ENCODE data around the gene NCAM1.

NCAM1 gene

GRCh38 chr11:113119966-113120736 is 158.9 kb downstream of the NCAM1 start:
- no peak overlapping the region for H3K27ac ChIP-seq (ENCODE audit: low read length)
- H3K4me3 ChIP-seq (ENCODE audit: low read length) = no peak overlapping the region
- peaks cover 4% of the 10 kb centered on the region; the same call in 1 of the 2 replicates for H3K4me1 ChIP-seq (ENCODE audit: insufficient read depth, low read length)
- no peak overlapping the region for H3K9ac ChIP-seq (ENCODE audit: low read depth, low read length)
- H3K36me3 ChIP-seq (ENCODE audit: insufficient read depth, low read depth, low read length) = no peaks in the 10 kb centered on the region
- no peaks in the 10 kb centered on the region for H3K9me3 ChIP-seq (ENCODE audit: insufficient read depth, low read depth, low read length)
- no peaks in the 10 kb centered on the region for H3K27me3 ChIP-seq (ENCODE audit: insufficient read depth, low read length)

- Histone ChIP-seq H3K27me3 (ENCODE audit: insufficient read depth, low read length) (no peaks in the 10 kb centered on the region), H3K9me3 (ENCODE audit: insufficient read depth, low read depth, low read length) (no peaks in the 10 kb centered on the region), H3K4me1 (ENCODE audit: insufficient read depth, low read length) (peaks cover 4% of the 10 kb centered on the region; the same call in 1 of the 2 replicates), H3K9ac (ENCODE audit: low read depth, low read length) (no peak overlapping the region), H3K27ac (ENCODE audit: low read length) (no peak overlapping the region), H3K36me3 (ENCODE audit: insufficient read depth, low read depth, low read length) (no peaks in the 10 kb centered on the region), H3K4me3 (ENCODE audit: low read length) (no peak overlapping the region)
Observed at GRCh38 chr11:113121746-113122145, 160.5 kb downstream of the NCAM1 start.

GRCh38 chr11:113124006-113124405 is 162.8 kb downstream of the NCAM1 start:
- Histone ChIP-seq H3K9ac (ENCODE audit: low read depth, low read length) (no peak overlapping the region), H3K4me3 (ENCODE audit: low read length) (no peak overlapping the region), H3K27ac (ENCODE audit: low read length) (no peak overlapping the region), H3K27me3 (ENCODE audit: insufficient read depth, low read length) (no peaks in the 10 kb centered on the region), H3K4me1 (ENCODE audit: insufficient read depth, low read length) (peaks cover 4% of the 10 kb centered on the region; the same call in 1 of the 2 replicates), H3K36me3 (ENCODE audit: insufficient read depth, low read depth, low read length) (no peaks in the 10 kb centered on the region), H3K9me3 (ENCODE audit: insufficient read depth, low read depth, low read length) (no peaks in the 10 kb centered on the region)

- H3K36me3 ChIP-seq (ENCODE audit: insufficient read depth, low read depth, low read length) = no peaks in the 10 kb centered on the region
- no peaks in the 10 kb centered on the region for H3K27me3 ChIP-seq (ENCODE audit: insufficient read depth, low read length)
- no peaks in the 10 kb centered on the region for H3K9me3 ChIP-seq (ENCODE audit: insufficient read depth, low read depth, low read length)
- H3K4me1 ChIP-seq (ENCODE audit: insufficient read depth, low read length) = peaks cover 4% of the 10 kb centered on the region; the same call in 1 of the 2 replicates
- H3K27ac ChIP-seq (ENCODE audit: low read length) = no peak overlapping the region
- H3K9ac ChIP-seq (ENCODE audit: low read depth, low read length) = no peak overlapping the region
- H3K4me3 ChIP-seq (ENCODE audit: low read length) = no peak overlapping the region
Observed at GRCh38 chr11:113124578-113124977, 163.4 kb downstream of the NCAM1 start.

- H3K9ac ChIP-seq (ENCODE audit: low read depth, low read length) = no peak overlapping the region
- no peaks in the 10 kb centered on the region for H3K4me1 ChIP-seq (ENCODE audit: insufficient read depth, low read length)
- no peak overlapping the region for H3K4me3 ChIP-seq (ENCODE audit: low read length)
- H3K36me3 ChIP-seq (ENCODE audit: insufficient read depth, low read depth, low read length) = no peaks in the 10 kb centered on the region
- no peaks in the 10 kb centered on the region for H3K9me3 ChIP-seq (ENCODE audit: insufficient read depth, low read depth, low read length)
- no peaks in the 10 kb centered on the region for H3K27me3 ChIP-seq (ENCODE audit: insufficient read depth, low read length)
- H3K27ac ChIP-seq (ENCODE audit: low read length) = no peak overlapping the region
Observed at GRCh38 chr11:113129261-113129992, 168.2 kb downstream of the NCAM1 start.

GRCh38 chr11:113131036-113131775 is 170.0 kb downstream of the NCAM1 start:
- no peaks in the 10 kb centered on the region for H3K4me1 ChIP-seq (ENCODE audit: insufficient read depth, low read length)
- no peak overlapping the region for H3K27ac ChIP-seq (ENCODE audit: low read length)
- no peaks in the 10 kb centered on the region for H3K9me3 ChIP-seq (ENCODE audit: insufficient read depth, low read depth, low read length)
- no peaks in the 10 kb centered on the region for H3K27me3 ChIP-seq (ENCODE audit: insufficient read depth, low read length)
- no peak overlapping the region for H3K9ac ChIP-seq (ENCODE audit: low read depth, low read length)
- no peak overlapping the region for H3K4me3 ChIP-seq (ENCODE audit: low read length)
- no peaks in the 10 kb centered on the region for H3K36me3 ChIP-seq (ENCODE audit: insufficient read depth, low read depth, low read length)

GRCh38 chr11:113133071-113133470 is 171.9 kb downstream of the NCAM1 start:
- H3K27ac ChIP-seq (ENCODE audit: low read length) = no peak overlapping the region
- no peak overlapping the region for H3K4me3 ChIP-seq (ENCODE audit: low read length)
- no peak overlapping the region for H3K9ac ChIP-seq (ENCODE audit: low read depth, low read length)
- H3K27me3 ChIP-seq (ENCODE audit: insufficient read depth, low read length) = no peaks in the 10 kb centered on the region
- no peaks in the 10 kb centered on the region for H3K4me1 ChIP-seq (ENCODE audit: insufficient read depth, low read length)
- no peaks in the 10 kb centered on the region for H3K9me3 ChIP-seq (ENCODE audit: insufficient read depth, low read depth, low read length)
- no peaks in the 10 kb centered on the region for H3K36me3 ChIP-seq (ENCODE audit: insufficient read depth, low read depth, low read length)

- no peaks in the 10 kb centered on the region for H3K27me3 ChIP-seq (ENCODE audit: insufficient read depth, low read length)
- no peak overlapping the region for H3K27ac ChIP-seq (ENCODE audit: low read length)
- H3K9ac ChIP-seq (ENCODE audit: low read depth, low read length) = no peak overlapping the region
- H3K36me3 ChIP-seq (ENCODE audit: insufficient read depth, low read depth, low read length) = no peaks in the 10 kb centered on the region
- H3K4me3 ChIP-seq (ENCODE audit: low read length) = no peak overlapping the region
- H3K4me1 ChIP-seq (ENCODE audit: insufficient read depth, low read length) = no peaks in the 10 kb centered on the region
- no peaks in the 10 kb centered on the region for H3K9me3 ChIP-seq (ENCODE audit: insufficient read depth, low read depth, low read length)
Observed at GRCh38 chr11:113134626-113135025, 173.4 kb downstream of the NCAM1 start.

GRCh38 chr11:113137713-113138529 is 176.7 kb downstream of the NCAM1 start:
- no peak overlapping the region for H3K9ac ChIP-seq (ENCODE audit: low read depth, low read length)

GRCh38 chr11:113138731-113139130 is 177.5 kb downstream of the NCAM1 start:
- Histone ChIP-seq H3K9ac (ENCODE audit: low read depth, low read length) (no peak overlapping the region), H3K36me3 (ENCODE audit: insufficient read depth, low read depth, low read length) (no peaks in the 10 kb centered on the region), H3K4me1 (ENCODE audit: insufficient read depth, low read length) (no peaks in the 10 kb centered on the region), H3K27me3 (ENCODE audit: insufficient read depth, low read length) (no peaks in the 10 kb centered on the region), H3K4me3 (ENCODE audit: low read length) (no peak overlapping the region), H3K27ac (ENCODE audit: low read length) (no peak overlapping the region), H3K9me3 (ENCODE audit: insufficient read depth, low read depth, low read length) (no peaks in the 10 kb centered on the region)

More at GRCh38 chr11:113137713-113138529, 176.7 kb downstream of the NCAM1 start:
- Histone ChIP-seq H3K4me3 (ENCODE audit: low read length) (no peak overlapping the region), H3K36me3 (ENCODE audit: insufficient read depth, low read depth, low read length) (no peaks in the 10 kb centered on the region), H3K27me3 (ENCODE audit: insufficient read depth, low read length) (no peaks in the 10 kb centered on the region), H3K9me3 (ENCODE audit: insufficient read depth, low read depth, low read length) (no peaks in the 10 kb centered on the region), H3K27ac (ENCODE audit: low read length) (no peak overlapping the region), H3K4me1 (ENCODE audit: insufficient read depth, low read length) (no peaks in the 10 kb centered on the region)

- Histone ChIP-seq H3K4me3 (ENCODE audit: low read length) (no peak overlapping the region), H3K36me3 (ENCODE audit: insufficient read depth, low read depth, low read length) (no peaks in the 10 kb centered on the region), H3K9ac (ENCODE audit: low read depth, low read length) (no peak overlapping the region), H3K4me1 (ENCODE audit: insufficient read depth, low read length) (no peaks in the 10 kb centered on the region), H3K9me3 (ENCODE audit: insufficient read depth, low read depth, low read length) (no peaks in the 10 kb centered on the region), H3K27ac (ENCODE audit: low read length) (no peak overlapping the region), H3K27me3 (ENCODE audit: insufficient read depth, low read length) (no peaks in the 10 kb centered on the region)
Observed at GRCh38 chr11:113141010-113141409, 179.8 kb downstream of the NCAM1 start.
